ENCODE measurements around the gene RBM44.

GRCh38 chr2:237868631-237869342 lies 70.2 kb downstream of the RBM44 start:
- no peak for TF ChIP-seq POLR2A (IDR thresholded peaks at IDR 0.05; ENCODE audit: low read depth, low read length)
- no peak for TF ChIP-seq TAF1 (IDR thresholded peaks at IDR 0.05; ENCODE audit: low read depth, low read length)
- no peak for TF ChIP-seq PAX5 (IDR thresholded peaks at IDR 0.05; ENCODE audit: insufficient read depth, low read length, severe bottlenecking)
- no peak for TF ChIP-seq POLR2AphosphoS5 (IDR thresholded peaks at IDR 0.05; ENCODE audit: low read depth, low read length)
